PC-9 (cell line): ENCODE measurements around the gene ZNF341. TPM values are rescaled to one million over a fixed set of nuclear protein-coding genes. Genes with fewer than 3 reads are reported as not detected.

Experiments used
- BruUV-seq: library from RNA; stranded (reverse); fragments of 400-500 nt; replicated peaks from 2 replicates; lab custom pipeline; 2021; lab: Mats Ljungman, UMichigan
- CTCF ChIA-PET: fragments of 300-600 bp; sonication (Branson Sonifier 250); formaldehyde crosslinking; loops from one replicate; lab custom pipeline; 2022; ENCODE audit warnings: antibody characterized with exemption; lab: Charles Lee
- POLR2A ChIA-PET: fragments of 300-600 bp; sonication (Branson Sonifier 250); formaldehyde crosslinking; loops from one replicate; lab custom pipeline; 2022; ENCODE audit warnings: antibody characterized with exemption; ENCODE audit not compliant: unreplicated experiment; lab: Charles Lee
- DNase-seq, 2 experiments: peaks; one replicate each; pipeline versions ENCODE4 v3.0.0 to v3.0.0-alpha.2; 2015 to 2022; ENCODE audit warnings: mixed read lengths in 1 of 2
- H2AFZ ChIP-seq: fragments of 200-600 bp; sonication (generic); 2 replicates; pipeline ENCODE4 v1.8.1; 2017; ENCODE audit warnings: antibody characterized with exemption
- H3F3A ChIP-seq: fragments of 200-600 bp; sonication (generic); 2 replicates; pipeline ENCODE4 v1.8.1; 2017; ENCODE audit warnings: antibody characterized with exemption, mild to moderate bottlenecking, low read depth; ENCODE audit not compliant: insufficient read depth
- H3K27ac ChIP-seq: fragments of 200-600 bp; sonication (generic); 2 replicates; pipeline ENCODE4 v1.6.1; 2016; ENCODE audit warnings: mixed run types
- H3K27me3 ChIP-seq: fragments of 200-600 bp; sonication (generic); 2 replicates; pipeline ENCODE4 v1.6.1; 2016; ENCODE audit warnings: low read depth, mixed run types; ENCODE audit not compliant: insufficient read depth
- H3K36me3 ChIP-seq: fragments of 200-600 bp; sonication (generic); 2 replicates; pipeline ENCODE4 v1.6.1; 2016; ENCODE audit warnings: low read depth, mixed run types
- H3K4me1 ChIP-seq: fragments of 200-600 bp; sonication (generic); replicated peaks from 2 replicates; pipeline ENCODE4 v1.6.1; 2016; ENCODE audit warnings: mixed run types; ENCODE audit not compliant: insufficient read depth
- H3K4me2 ChIP-seq: fragments of 200-600 bp; sonication (generic); 2 replicates; pipeline ENCODE4 v1.6.1; 2017; ENCODE audit warnings: mixed run types
- H3K4me3 ChIP-seq: fragments of 200-600 bp; sonication (generic); 2 replicates; pipeline ENCODE4 v1.6.1; 2016; ENCODE audit warnings: mixed run types
- H3K79me2 ChIP-seq: fragments of 200-600 bp; sonication (generic); 2 replicates; pipeline ENCODE4 v1.6.1; 2017; ENCODE audit warnings: low read depth, mixed run types
- H3K9me2 ChIP-seq: fragments of 200-600 bp; sonication (generic); 2 replicates; pipeline ENCODE4 v1.8.1; 2017; ENCODE audit warnings: mild to moderate bottlenecking; ENCODE audit not compliant: insufficient read depth
- H3K9me3 ChIP-seq: fragments of 200-600 bp; sonication (generic); 2 replicates; pipeline ENCODE4 v1.8.1; 2016; ENCODE audit warnings: low read depth; ENCODE audit not compliant: insufficient read depth
- H4K20me1 ChIP-seq: fragments of 200-600 bp; sonication (generic); 2 replicates; pipeline ENCODE4 v1.8.1; 2017; ENCODE audit not compliant: insufficient read depth
- EZH2 ChIP-seq: fragments of 200-600 bp; sonication (generic); IDR thresholded peaks from 2 replicates; pipeline ENCODE4 v1.8.0; 2017; ENCODE audit warnings: antibody characterized with exemption, low read depth
- intact Hi-C: fragments of 100-400 bp; cut with micrococcal nuclease; formaldehyde crosslinking; loops from one replicate; pipeline ENCODE4 v1.10.0; 2022; ENCODE audit not compliant: unreplicated experiment
- total RNA-seq: library from RNA; stranded (reverse); gene quantifications from 2 replicates; pipeline ENCODE4 v1.2.3, GENCODE V29; 2021
- TF ChIP-seq, protein P1 (sequence below): fragments of 200-600 bp; sonication (generic); conservative IDR thresholded peaks from 2 replicates; pipeline ENCODE4 v1.6.1; 2017; ENCODE audit warnings: mixed run types, antibody characterized with exemption, mild to moderate bottlenecking, moderate library complexity

Gene ZNF341
- total RNA-seq, 1 experiment from 2014 or later = 5.6 TPM

GRCh38 chr20:33740189-33740588, 8.4 kb downstream of the ZNF341 start:
- Histone ChIP-seq H3K79me2 (peaks cover 18% of the 10 kb centered on the region), H3K4me1 (peaks cover 4% of the 10 kb centered on the region), H3K36me3 (peaks cover 9% of the 10 kb centered on the region; the same call in 1 of the 2 replicates), H4K20me1 (no peaks in the 10 kb centered on the region), H3K27me3 (no peaks in the 10 kb centered on the region), H2AFZ (no peak overlapping the region), H3K9me2 (no peaks in the 10 kb centered on the region), H3K4me3 (no peak overlapping the region), H3F3A (peaks cover 5% of the 10 kb centered on the region; the same call in 1 of the 2 replicates), H3K27ac (no peak overlapping the region), H3K9me3 (peaks cover 15% of the 10 kb centered on the region), H3K4me2 (no peak overlapping the region)
- CTCF ChIA-PET = no interaction called here
- TF ChIP-seq EZH2 = no peak
- TF ChIP-seq, protein P1, sequence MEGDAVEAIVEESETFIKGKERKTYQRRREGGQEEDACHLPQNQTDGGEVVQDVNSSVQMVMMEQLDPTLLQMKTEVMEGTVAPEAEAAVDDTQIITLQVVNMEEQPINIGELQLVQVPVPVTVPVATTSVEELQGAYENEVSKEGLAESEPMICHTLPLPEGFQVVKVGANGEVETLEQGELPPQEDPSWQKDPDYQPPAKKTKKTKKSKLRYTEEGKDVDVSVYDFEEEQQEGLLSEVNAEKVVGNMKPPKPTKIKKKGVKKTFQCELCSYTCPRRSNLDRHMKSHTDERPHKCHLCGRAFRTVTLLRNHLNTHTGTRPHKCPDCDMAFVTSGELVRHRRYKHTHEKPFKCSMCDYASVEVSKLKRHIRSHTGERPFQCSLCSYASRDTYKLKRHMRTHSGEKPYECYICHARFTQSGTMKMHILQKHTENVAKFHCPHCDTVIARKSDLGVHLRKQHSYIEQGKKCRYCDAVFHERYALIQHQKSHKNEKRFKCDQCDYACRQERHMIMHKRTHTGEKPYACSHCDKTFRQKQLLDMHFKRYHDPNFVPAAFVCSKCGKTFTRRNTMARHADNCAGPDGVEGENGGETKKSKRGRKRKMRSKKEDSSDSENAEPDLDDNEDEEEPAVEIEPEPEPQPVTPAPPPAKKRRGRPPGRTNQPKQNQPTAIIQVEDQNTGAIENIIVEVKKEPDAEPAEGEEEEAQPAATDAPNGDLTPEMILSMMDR = no peak
- intact Hi-C loops = no loop called here
- no peak for DNase-seq
- POLR2A ChIA-PET = no interaction called here
- no TSS peak for BruUV-seq

GRCh38 chr20:33744181-33744580, 12.4 kb downstream of the ZNF341 start:
- POLR2A ChIA-PET = no interaction called here
- no peaks in the 10 kb centered on the region for H4K20me1 ChIP-seq
- H3K4me2 ChIP-seq = no peak overlapping the region
- H3F3A ChIP-seq = 0 out of 2 replicates have a peak, but pooled peaks cover 2% of the 10 kb centered on the region
- CTCF ChIA-PET = interaction anchor here (0.7 kb wide), 1 partner anchor 97 kb away, joined by 10 read pairs; no protein-coding TSS in a partner anchor
- no peak for DNase-seq
- no peaks in the 10 kb centered on the region for H3K36me3 ChIP-seq
- no peaks in the 10 kb centered on the region for H3K27me3 ChIP-seq
- H3K4me1 ChIP-seq = no peaks in the 10 kb centered on the region
- no peaks in the 10 kb centered on the region for H3K9me3 ChIP-seq
- BruUV-seq = no TSS peak
- H2AFZ ChIP-seq = no peak overlapping the region
- no peaks in the 10 kb centered on the region for H3K9me2 ChIP-seq
- intact Hi-C loops = no loop called here
- H3K79me2 ChIP-seq = no peaks in the 10 kb centered on the region
- no peak overlapping the region for H3K4me3 ChIP-seq
- TF ChIP-seq EZH2 = no peak
- TF ChIP-seq, protein P1 = no peak
- H3K27ac ChIP-seq = no peak overlapping the region

GRCh38 chr20:33744773-33745385, 13.1 kb downstream of the ZNF341 start:
- Histone ChIP-seq H3K27ac (no peak overlapping the region), H3K4me1 (no peaks in the 10 kb centered on the region), H3F3A (0 out of 2 replicates have a peak, but pooled peaks cover 2% of the 10 kb centered on the region), H3K36me3 (no peaks in the 10 kb centered on the region), H3K79me2 (no peaks in the 10 kb centered on the region), H3K27me3 (no peaks in the 10 kb centered on the region), H3K4me2 (no peak overlapping the region), H2AFZ (no peak overlapping the region), H3K9me2 (no peaks in the 10 kb centered on the region), H4K20me1 (no peaks in the 10 kb centered on the region), H3K9me3 (no peaks in the 10 kb centered on the region), H3K4me3 (no peak overlapping the region)
- no TSS peak for BruUV-seq
- TF ChIP-seq, protein P1 = no peak
- DNase-seq = no peak
- POLR2A ChIA-PET = no interaction called here
- intact Hi-C loops = no loop called here
- CTCF ChIA-PET = interaction anchor here (0.7 kb wide), 1 partner anchor 98 kb away, joined by 10 read pairs; no protein-coding TSS in a partner anchor
